ENCODE data around the gene ADAMTS20.
"Not testable (repeated sequence)": the region's sequence is repeated elsewhere in the genome, so short reads cannot be mapped to it uniquely, and the experiment has no call there.

The ADAMTS20 gene

DNA sequence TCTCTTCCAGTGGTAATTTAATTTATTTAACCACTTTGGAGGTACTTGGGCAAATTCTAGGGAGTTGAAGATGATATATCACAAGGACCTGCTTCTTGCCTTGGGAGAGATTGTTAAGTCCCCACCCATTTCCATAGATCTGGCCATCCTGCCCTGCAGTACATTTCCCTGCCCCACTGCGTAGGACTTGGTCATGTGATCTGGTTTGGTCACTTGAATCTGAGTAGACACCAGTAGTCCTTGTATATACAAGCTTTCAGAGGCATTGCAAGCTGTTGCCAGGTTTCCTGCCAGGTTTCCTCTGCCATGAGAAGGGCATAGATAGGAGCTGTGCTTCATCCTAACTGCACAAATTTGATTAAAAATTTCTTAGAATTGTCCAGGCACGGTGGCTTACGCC, 200.0 kb downstream of the ADAMTS20 start:
- DNase-seq = no peak

- no peak for DNase-seq
These were observed 202.1 kb downstream of the ADAMTS20 start for GRCh38 chr12:43349863-43350262.

DNA sequence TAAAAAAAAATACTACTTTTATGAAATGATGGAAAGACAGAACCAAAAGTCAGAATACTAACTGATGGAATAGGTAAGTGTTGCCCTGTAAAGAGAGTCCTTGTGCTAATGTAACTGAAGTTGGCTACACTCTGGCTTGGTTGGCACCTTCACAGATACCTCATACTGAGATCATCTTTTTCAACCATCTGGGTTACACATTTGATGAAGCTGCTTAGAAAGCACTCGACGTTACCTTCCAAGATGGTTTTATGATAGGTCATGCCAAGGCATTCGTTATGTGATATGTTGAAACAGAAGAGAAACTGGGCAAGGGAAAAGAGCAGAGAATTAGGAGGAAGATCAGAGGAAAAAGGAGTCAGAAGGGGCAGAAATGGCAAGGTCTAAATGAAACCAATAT, 203.8 kb downstream of the ADAMTS20 start:
- no peak for DNase-seq

DNA sequence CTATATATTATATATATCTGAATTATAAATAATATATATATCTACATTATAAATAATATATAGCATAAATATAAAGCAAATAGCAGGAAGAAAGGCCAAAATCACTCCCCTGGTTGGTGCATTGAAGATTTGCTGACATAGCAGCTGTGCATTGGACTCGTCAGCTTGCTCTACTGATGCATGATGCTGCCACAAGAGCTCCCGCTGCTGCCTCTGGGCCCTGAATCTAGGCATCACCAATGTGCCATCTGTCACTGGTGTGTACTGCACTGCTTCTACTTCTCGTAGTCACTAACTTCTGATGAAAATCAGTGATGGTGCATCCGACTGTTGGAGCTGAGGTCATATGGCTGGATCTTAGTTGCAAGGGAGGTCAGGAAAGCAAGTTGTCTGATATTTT, 205.0 kb downstream of the ADAMTS20 start:
- no peak for DNase-seq

DNA sequence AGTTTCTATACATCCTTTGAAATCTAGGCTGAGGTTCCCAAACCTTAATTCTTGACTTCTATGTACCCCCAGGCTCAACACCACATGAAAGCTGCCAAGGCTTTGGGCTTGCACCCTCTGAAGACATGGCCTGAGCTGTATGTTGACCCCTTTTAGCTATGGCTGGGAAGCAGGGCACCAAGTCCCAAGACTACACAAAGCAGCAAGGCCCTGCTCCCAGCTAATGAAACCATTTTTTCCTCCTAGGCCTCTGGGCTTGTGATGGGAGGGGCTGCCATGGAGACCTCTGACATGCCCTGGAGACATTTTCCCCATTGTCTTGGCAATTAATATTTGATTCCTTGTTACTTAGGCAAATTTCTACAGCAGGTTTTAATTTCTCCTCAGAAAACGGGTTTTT, 207.0 kb downstream of the ADAMTS20 start:
- no peak for DNase-seq

- DNase-seq = not testable (repeated sequence)
These were observed 210.2 kb downstream of the ADAMTS20 start for GRCh38 chr12:43341785-43342313.

DNA sequence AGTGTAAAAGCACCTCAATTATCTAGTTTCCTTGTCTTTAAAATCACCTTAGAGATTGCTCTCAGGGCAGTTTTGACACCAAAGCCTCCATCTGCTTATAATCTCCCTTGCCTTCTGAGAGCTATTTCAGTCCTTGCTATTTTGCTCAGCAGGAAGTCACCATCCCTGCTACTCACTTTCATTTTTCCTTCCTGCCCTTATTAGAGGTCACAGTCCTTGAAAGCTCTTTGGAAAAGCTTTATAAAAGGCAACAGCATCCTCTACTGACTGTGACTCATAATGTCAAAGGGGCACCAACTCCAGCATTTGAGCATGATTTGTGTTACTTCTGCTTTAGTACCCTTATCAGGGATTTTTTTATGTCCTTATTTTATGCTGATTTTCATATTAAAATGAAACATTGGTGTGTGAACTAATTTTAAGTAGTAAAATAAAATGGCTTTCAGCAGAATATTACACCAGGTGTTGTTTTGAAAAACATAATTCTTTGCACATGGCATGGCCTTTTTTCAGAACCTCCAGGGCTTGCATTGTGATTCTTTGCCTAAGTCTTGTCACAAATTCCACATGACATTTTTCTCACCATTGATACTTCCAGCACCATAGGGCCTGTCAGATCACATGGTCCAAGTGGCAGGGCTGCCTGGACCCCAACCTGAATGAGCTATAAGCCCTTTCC, 213.0 kb downstream of the ADAMTS20 start:
- DNase-seq = no peak

DNA sequence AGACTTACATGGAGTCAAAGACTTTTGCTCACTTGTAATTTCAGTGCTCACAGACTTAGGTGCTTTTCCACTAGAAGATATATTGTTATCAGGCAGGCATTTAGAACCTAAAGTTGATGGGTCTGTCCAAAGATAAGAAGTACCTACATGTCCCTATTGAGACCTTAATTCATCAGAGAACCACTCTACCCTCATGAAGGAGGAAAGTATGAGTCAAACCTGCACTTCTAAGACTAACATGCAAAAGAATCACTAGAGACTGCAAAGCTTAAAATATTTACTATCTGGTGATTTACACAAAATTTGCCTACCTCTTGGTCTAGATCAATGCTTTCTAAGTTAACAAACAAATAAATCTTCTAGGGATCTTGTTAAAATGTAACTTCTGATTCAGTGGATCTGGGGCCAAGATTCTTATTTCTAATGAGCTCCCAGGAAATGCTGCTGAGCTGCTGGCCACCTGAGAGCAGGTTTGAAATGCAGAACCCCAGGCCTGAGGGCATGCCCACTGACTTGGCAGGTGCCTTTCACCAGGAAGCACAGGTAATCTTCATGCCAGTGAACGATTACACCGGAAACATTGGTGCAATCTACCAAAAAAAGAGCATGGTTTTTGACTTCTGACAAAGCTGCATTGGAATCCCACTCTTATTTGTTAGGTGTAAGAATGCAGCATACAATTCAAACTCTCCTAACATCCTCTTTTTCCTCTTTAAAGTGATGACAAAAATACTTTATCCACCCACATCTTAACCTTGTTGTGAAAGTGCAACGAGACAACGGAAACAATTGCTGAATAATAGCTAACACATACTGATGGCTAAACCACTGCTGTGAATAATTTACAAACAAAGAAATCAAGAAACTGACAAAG, 214.2 kb downstream of the ADAMTS20 start:
- no peak for DNase-seq

- DNase-seq = no peak
These were observed 214.9 kb downstream of the ADAMTS20 start for GRCh38 chr12:43336962-43337555.

GRCh38 chr12:43333644-43334043, 218.4 kb downstream of the ADAMTS20 start:
- DNase-seq = no peak

DNA sequence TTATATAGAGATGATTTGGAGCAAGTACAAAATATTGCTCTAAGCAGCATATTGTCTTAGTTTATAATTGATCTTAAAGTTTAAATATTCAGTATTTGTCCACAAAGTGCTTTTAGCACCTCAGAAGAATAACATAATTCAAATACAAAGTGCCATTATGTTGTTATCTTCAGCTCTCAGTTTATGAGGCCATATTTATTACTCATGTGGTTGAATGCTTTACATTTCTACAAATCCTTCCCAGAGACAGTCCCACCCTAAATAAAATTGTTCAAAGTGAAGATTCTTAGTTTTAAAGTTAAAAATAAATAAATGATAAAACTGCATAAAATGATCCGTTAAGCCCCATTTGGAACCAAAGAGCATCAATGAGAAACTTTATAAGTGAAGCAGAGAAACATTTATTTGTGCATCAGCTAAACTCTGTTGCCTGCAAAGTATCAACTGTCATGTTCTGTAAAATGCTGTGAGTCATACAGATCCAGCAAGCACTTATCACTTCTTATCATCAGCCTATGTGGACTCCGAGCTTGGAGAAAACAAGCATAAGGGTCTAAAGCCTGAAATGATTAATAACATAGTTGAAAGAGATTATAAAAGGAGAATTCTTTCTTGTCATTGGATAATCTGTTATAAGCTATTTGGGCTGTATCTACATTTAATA, 218.9 kb downstream of the ADAMTS20 start:
- DNase-seq = no peak

- DNase-seq = no peak
These were observed 220.1 kb downstream of the ADAMTS20 start for GRCh38 chr12:43331935-43332334.

- DNase-seq = no peak
These were observed 222.6 kb downstream of the ADAMTS20 start for GRCh38 chr12:43329375-43329774.

- DNase-seq = no peak
These were observed 226.2 kb downstream of the ADAMTS20 start for GRCh38 chr12:43325786-43326185.

DNA sequence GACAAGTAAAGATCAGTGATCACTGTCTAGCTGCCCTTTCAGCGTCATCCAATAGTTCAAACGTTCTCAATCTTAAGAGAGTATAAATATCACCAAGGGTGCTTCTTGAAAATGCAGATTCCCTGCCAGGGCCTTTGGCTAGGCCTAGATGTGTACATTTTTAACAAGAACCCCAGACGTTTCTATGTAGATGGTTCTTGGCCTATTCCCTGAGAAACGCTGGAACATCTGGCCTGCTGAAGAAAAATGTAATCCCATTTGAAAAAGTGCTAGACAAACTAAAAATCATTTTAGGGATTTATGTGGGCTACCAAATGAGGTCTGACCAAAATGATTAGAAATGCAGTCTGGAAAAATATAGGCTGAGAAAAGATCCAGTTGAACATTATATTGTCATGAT, 231.7 kb downstream of the ADAMTS20 start:
- no peak for DNase-seq

GRCh38 chr12:43318021-43318420, 234.0 kb downstream of the ADAMTS20 start:
- no peak for DNase-seq

GRCh38 chr12:43317156-43317555, 234.8 kb downstream of the ADAMTS20 start:
- DNase-seq = no peak

DNA sequence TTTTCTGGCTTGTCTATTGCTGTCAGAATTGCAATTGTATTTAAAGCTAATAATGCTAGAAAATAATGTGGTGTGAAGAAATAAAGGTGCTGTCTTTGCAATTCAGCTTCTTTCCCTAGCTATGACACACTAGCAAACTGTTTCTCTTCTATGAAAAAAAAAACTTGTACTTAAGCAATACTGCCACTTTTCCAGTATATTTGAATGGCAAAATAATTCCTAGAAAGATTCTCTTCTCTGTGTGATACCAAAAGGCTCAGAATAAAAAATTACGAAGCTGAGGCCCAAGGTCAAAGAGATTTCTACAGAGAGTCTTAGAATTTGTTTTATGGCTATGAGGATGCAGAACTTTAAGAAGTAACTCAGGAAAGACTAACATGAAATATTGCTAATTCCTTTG, 235.5 kb downstream of the ADAMTS20 start:
- no peak for DNase-seq

DNA sequence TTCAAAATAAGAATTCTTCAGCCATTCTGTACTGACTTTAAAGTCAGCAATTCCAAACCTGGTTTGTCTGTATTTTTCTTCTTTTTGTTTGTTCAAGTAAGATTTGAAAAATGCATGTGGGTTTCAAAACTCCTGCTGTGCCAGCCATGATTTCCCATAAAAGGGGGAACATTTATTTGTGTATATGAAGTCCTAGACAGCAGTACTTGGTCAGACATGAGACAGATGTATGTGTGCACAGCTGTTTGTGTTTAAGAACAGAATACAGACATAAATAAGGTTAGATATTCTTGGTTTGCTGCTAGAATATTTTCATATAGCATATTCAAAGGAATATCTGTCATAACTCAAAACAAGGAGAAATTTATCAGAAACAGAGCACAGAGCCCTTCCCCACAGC, 236.0 kb downstream of the ADAMTS20 start:
- DNase-seq = no peak

GRCh38 chr12:43312991-43313505, 239.0 kb downstream of the ADAMTS20 start:
- DNase-seq = no peak

DNA sequence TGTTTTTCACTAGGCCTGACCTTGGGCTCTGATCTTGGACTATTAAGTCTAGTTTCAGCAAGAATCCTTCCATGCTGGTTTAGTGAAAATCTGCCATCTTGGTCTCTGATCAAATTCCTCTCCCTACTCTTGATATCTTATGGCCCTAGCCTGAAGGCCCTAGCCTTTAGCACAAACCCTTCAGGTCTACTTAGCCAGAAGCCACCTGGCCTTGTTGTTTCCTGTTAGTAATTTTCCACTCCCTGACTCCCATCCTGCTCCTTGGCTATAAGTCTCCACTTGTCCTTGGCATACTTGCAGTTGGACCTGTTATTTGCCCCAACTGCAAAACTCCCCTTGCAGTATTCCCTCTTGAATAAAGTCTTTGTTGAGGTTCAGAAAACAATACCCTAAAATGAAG, 241.4 kb downstream of the ADAMTS20 start:
- DNase-seq = no peak

GRCh38 chr12:43309959-43310358, 242.0 kb downstream of the ADAMTS20 start:
- no peak for DNase-seq

GRCh38 chr12:43308776-43309175, 243.2 kb downstream of the ADAMTS20 start:
- no peak for DNase-seq

All from activated CD8-positive, alpha-beta memory T cell treated with anti-CD3 and anti-CD28 coated beads, Interleukin-2, amount 50 U/mL, for 4 hours (primary cell).